H1 (cell line): Measurements from ENCODE around the gene GAS7. TPM values are rescaled to one million over a fixed set of nuclear protein-coding genes. Genes with fewer than 3 reads are reported as not detected.

Source experiments
- CTCF ChIA-PET: fragments of 300-600 bp; sonication (Branson Sonifier 250); formaldehyde crosslinking; loops from one replicate; lab custom pipeline; 2021; ENCODE audit not compliant: partially characterized antibody; lab: Charles Lee
- POLR2A ChIA-PET: fragments of 300-600 bp; sonication (Branson Sonifier 250); formaldehyde crosslinking; loops from one replicate; lab custom pipeline; 2021; ENCODE audit warnings: inconsistent platforms; ENCODE audit not compliant: partially characterized antibody; lab: Charles Lee
- DNase-seq, 2 experiments: peaks; one replicate each; pipeline versions ENCODE4 v3.0.0 to v3.0.0-alpha.2; 2010 to 2022; ENCODE audit warnings: low spot score in 2 of 2, low read depth in 1 of 2, mixed read lengths in 1 of 2
- FAIRE-seq: peaks from 2 replicates; lab custom pipeline; 2011; peaks lifted over from hg19 to GRCh38; lab: Jason Lieb, UNC
- H2AFZ ChIP-seq: 2 replicates; pipeline ENCODE4 v1.8.1; 2012; ENCODE audit warnings: low read length, inconsistent platforms
- H2AK5ac ChIP-seq: 2 replicates; pipeline ENCODE4 v1.6.1; 2013; ENCODE audit warnings: low read depth, low read length
- H2BK120ac ChIP-seq: replicated peaks from 2 replicates; pipeline ENCODE3; 2013; ENCODE audit warnings: low read depth, low read length, inconsistent platforms
- H2BK12ac ChIP-seq: 2 replicates; pipeline ENCODE4 v1.6.1; 2013; ENCODE audit warnings: low read depth, low read length
- H2BK15ac ChIP-seq: 2 replicates; pipeline ENCODE4 v1.6.1; 2013; ENCODE audit warnings: low read length
- H2BK20ac ChIP-seq: 2 replicates; pipeline ENCODE4 v1.6.1; 2013; ENCODE audit warnings: low read length
- H2BK5ac ChIP-seq: 2 replicates; pipeline ENCODE4 v1.6.1; 2013; ENCODE audit warnings: low read depth, low read length
- H3K14ac ChIP-seq: 2 replicates; pipeline ENCODE4 v1.6.1; 2013; ENCODE audit warnings: inconsistent platforms; ENCODE audit not compliant: insufficient read length
- H3K18ac ChIP-seq: 2 replicates; pipeline ENCODE4 v1.6.1; 2013; ENCODE audit warnings: low read length; ENCODE audit errors: extremely low read depth
- H3K23ac ChIP-seq: 2 replicates; pipeline ENCODE4 v1.6.1; 2013; ENCODE audit warnings: inconsistent platforms; ENCODE audit not compliant: insufficient read length
- H3K23me2 ChIP-seq: 2 replicates; pipeline ENCODE4 v1.6.1; 2013; ENCODE audit warnings: low read depth, low read length
- H3K27ac ChIP-seq: 2 replicates; pipeline ENCODE4 v1.6.1; 2011; ENCODE audit warnings: low read depth, low read length, inconsistent platforms
- H3K27me3 ChIP-seq, 4 experiments: replicated peaks in 1 of 4; 1 replicate in 1 of 4; 2 replicates in 3 of 4; pipeline versions ENCODE4 v1.6.1 to v1.8.1; 2011 to 2013; ENCODE audit warnings: low read length in 3 of 4, mild to moderate bottlenecking in 3 of 4, inconsistent platforms in 2 of 4, mixed read lengths in 2 of 4, moderate library complexity in 1 of 4; ENCODE audit not compliant: control insufficient read depth in 3 of 4, insufficient read depth in 3 of 4; ENCODE audit errors: extremely low read depth in 1 of 4
- H3K36me3 ChIP-seq, 4 experiments: 2 replicates each; pipeline versions ENCODE4 v1.6.1 to v1.8.1; 2011 to 2013; ENCODE audit warnings: mild to moderate bottlenecking in 4 of 4, low read length in 3 of 4, moderate library complexity in 2 of 4, control low read depth in 1 of 4, inconsistent platforms in 1 of 4; ENCODE audit not compliant: insufficient read depth in 4 of 4, control insufficient read depth in 2 of 4
- H3K4ac ChIP-seq: replicated peaks from 2 replicates; pipeline ENCODE3; 2013; ENCODE audit warnings: low read length, low read depth, mixed read lengths, inconsistent platforms; ENCODE audit not compliant: insufficient read length
- H3K4me1 ChIP-seq, 4 experiments: replicated peaks in 1 of 4; 1 replicate in 1 of 4; 2 replicates in 3 of 4; pipeline versions ENCODE4 v1.6.1 to v1.8.1; 2011 to 2013; ENCODE audit warnings: low read length in 3 of 4, inconsistent platforms in 2 of 4, mixed read lengths in 1 of 4; ENCODE audit not compliant: insufficient read depth in 4 of 4, control insufficient read depth in 3 of 4
- H3K4me2 ChIP-seq, 2 experiments: 2 replicates each; pipeline versions ENCODE4 v1.6.1 to v1.8.1; 2011 to 2013; ENCODE audit warnings: low read depth in 2 of 2, low read length in 2 of 2, control low read depth in 1 of 2, inconsistent platforms in 1 of 2, mild to moderate bottlenecking in 1 of 2; ENCODE audit not compliant: insufficient read depth in 1 of 2
- H3K4me3 ChIP-seq, 4 experiments: fragments of 200-600, 300-600 bp in 1 of 4; sonication (generic), shearing (Covaris generic), sonication (Bioruptor Twin) in 1 of 4; 2 replicates each; pipeline versions ENCODE4 v1.5.1 to v1.8.1; 2011 to 2016; ENCODE audit warnings: low read length in 4 of 4, low read depth in 3 of 4, control low read depth in 2 of 4, inconsistent platforms in 2 of 4, mild to moderate bottlenecking in 2 of 4, mixed read lengths in 1 of 4, moderate library complexity in 1 of 4; ENCODE audit not compliant: insufficient read depth in 2 of 4; ENCODE audit errors: extremely low read depth in 1 of 4
- H3K56ac ChIP-seq: replicated peaks from 2 replicates; pipeline ENCODE3; 2013; ENCODE audit warnings: low read depth, mild to moderate bottlenecking, mixed read lengths, low read length, inconsistent platforms; ENCODE audit not compliant: insufficient read length
- H3K79me1 ChIP-seq: 2 replicates; pipeline ENCODE4 v1.6.1; 2013; ENCODE audit warnings: low read depth, low read length, control low read depth
- H3K79me2 ChIP-seq, 2 experiments: 2 replicates each; pipeline versions ENCODE4 v1.6.1 to v1.8.1; 2012 to 2013; ENCODE audit warnings: low read length in 2 of 2, mild to moderate bottlenecking in 2 of 2, inconsistent platforms in 1 of 2; ENCODE audit not compliant: insufficient read depth in 2 of 2, control insufficient read depth in 1 of 2
- H3K9ac ChIP-seq, 4 experiments: replicated peaks in 1 of 4; 1 replicate in 1 of 4; 2 replicates in 3 of 4; pipeline versions ENCODE4 v1.6.1 to v1.8.1; 2011 to 2013; ENCODE audit warnings: low read depth in 3 of 4, low read length in 3 of 4, control low read depth in 2 of 4, mild to moderate bottlenecking in 2 of 4, moderate library complexity in 2 of 4, inconsistent platforms in 1 of 4; ENCODE audit errors: extremely low read depth in 1 of 4
- H3K9me3 ChIP-seq, 2 experiments: 2 replicates each; pipeline versions ENCODE4 v1.6.1 to v1.8.1; 2012 to 2013; ENCODE audit warnings: mild to moderate bottlenecking in 2 of 2, moderate library complexity in 2 of 2, control low read depth in 1 of 2, inconsistent platforms in 1 of 2, low read depth in 1 of 2, low read length in 1 of 2, mixed read lengths in 1 of 2; ENCODE audit not compliant: insufficient read depth in 2 of 2
- H4K20me1 ChIP-seq, 2 experiments: replicated peaks in 1 of 2; 2 replicates each; pipeline versions ENCODE3 to v1.8.1; 2011 to 2013; ENCODE audit warnings: inconsistent platforms in 2 of 2, low read length in 2 of 2, mild to moderate bottlenecking in 1 of 2; ENCODE audit not compliant: insufficient read depth in 2 of 2, control insufficient read depth in 1 of 2
- H4K5ac ChIP-seq: 2 replicates; pipeline ENCODE4 v1.6.1; 2013; ENCODE audit warnings: low read length, low read depth, mixed read lengths, inconsistent platforms; ENCODE audit not compliant: insufficient read length
- H4K8ac ChIP-seq: 2 replicates; pipeline ENCODE4 v1.8.0; 2013; ENCODE audit warnings: mild to moderate bottlenecking, moderate library complexity, low read length, inconsistent platforms; ENCODE audit not compliant: insufficient read depth; ENCODE audit errors: extremely low read depth
- H4K91ac ChIP-seq: replicated peaks from 2 replicates; pipeline ENCODE3; 2013; ENCODE audit warnings: low read length, mixed read lengths, inconsistent platforms; ENCODE audit not compliant: insufficient read length
- BCL11A ChIP-seq, 2 experiments: IDR thresholded peaks; one replicate each; pipeline ENCODE4 v1.6.1; 2011; ENCODE audit warnings: low read depth in 2 of 2, low read length in 2 of 2, mild to moderate bottlenecking in 2 of 2
- CBX5 ChIP-seq: fragments of 300-800, 300-1000 bp; sonication (generic); IDR thresholded peaks from 2 replicates; pipeline ENCODE4 v1.7.1; 2016; ENCODE audit warnings: antibody characterized with exemption, low read length, low read depth
- EZH2 ChIP-seq: fragments of 200-600 bp; sonication (generic); IDR thresholded peaks from 2 replicates; pipeline ENCODE4 v1.7.1; 2012; ENCODE audit warnings: low read depth, mild to moderate bottlenecking, moderate library complexity, low read length, inconsistent platforms; ENCODE audit not compliant: severe bottlenecking
- FOSL1 ChIP-seq: IDR thresholded peaks from 2 replicates; pipeline ENCODE4 v1.6.1; 2011; ENCODE audit warnings: mild to moderate bottlenecking, low read depth, low read length, moderate library complexity; ENCODE audit not compliant: insufficient read depth
- HDAC6 ChIP-seq: IDR thresholded peaks from one replicate; pipeline ENCODE4 v1.7.1; 2012; ENCODE audit warnings: low read depth, mild to moderate bottlenecking, inconsistent platforms, low read length, moderate library complexity
- MAX ChIP-seq: IDR thresholded peaks from 2 replicates; pipeline ENCODE4 v1.6.1; 2012; ENCODE audit warnings: inconsistent platforms
- RAD21 ChIP-seq, 2 experiments: IDR thresholded peaks in 1 of 2; conservative IDR thresholded peaks in 1 of 2; 2 replicates each; pipeline ENCODE4 v1.6.1; 2011; ENCODE audit warnings: low read depth in 2 of 2, low read length in 2 of 2, improper control_type of control experiment in 1 of 2, inconsistent platforms in 1 of 2, mild to moderate bottlenecking in 1 of 2, moderate library complexity in 1 of 2
- WGBS, 2 experiments: shearing (Covaris generic) in 1 of 2; methylation state at CpG; one replicate each; pipeline versions ENCODE4 v1.1.6 to v1.1.7; 2013 to 2015; ENCODE audit warnings: low lambda C conversion rate in 2 of 2, mixed read lengths in 2 of 2, inconsistent platforms in 1 of 2, low coverage in 1 of 2, missing lambda C conversion rate in 1 of 2; ENCODE audit not compliant: insufficient replicate concordance in 2 of 2, insufficient coverage in 1 of 2, insufficient read length in 1 of 2; ENCODE audit errors: extremely low coverage in 1 of 2, missing lambda C conversion rate in 1 of 2; 5-methylcytosine and 5-hydroxymethylcytosine counted together
- polyA plus RNA-seq, 7 experiments: library from polyadenylated mRNA; depleted of rRNA in 3 of 7; stranded (reverse) in 5 of 7; unstranded in 2 of 7; fragments of >200 nt in 5 of 7; fragments of 200-250 nt in 2 of 7; gene quantifications; 1 replicate in 5 of 7; 2 replicates in 1 of 7; 4 replicates in 1 of 7; pipeline versions ENCODE4 v1.2.1 to v1.2.3, GENCODE V29; 2011 to 2013; ENCODE audit warnings: missing spikeins in 2 of 7, mixed read lengths in 2 of 7
- total RNA-seq: library from RNA; stranded (reverse); fragmentation: NEBNext Ultra II Directional; extraction: Animal tissue kit (Norgen Biotek cat#: 25700); gene quantifications from 2 replicates; pipeline ENCODE4 v1.2.1, GENCODE V29; 2021
- TF ChIP-seq, protein P1 (sequence below), 3 experiments: IDR thresholded peaks; 1 replicate in 2 of 3; 2 replicates in 1 of 3; pipeline versions ENCODE4 v1.5.1 to v1.6.1; 2011; ENCODE audit warnings: low read length in 3 of 3, mild to moderate bottlenecking in 3 of 3, inconsistent platforms in 2 of 3, low read depth in 1 of 3, moderate library complexity in 1 of 3; ENCODE audit not compliant: insufficient read depth in 1 of 3; ENCODE audit errors: control extremely low read depth in 1 of 3

Gene GAS7
- total and polyA plus RNA-seq, 2 of the 8 experiments (the other 6 are each of a cell fraction or from before 2014, with no cell fraction given), result 5.0 to 14.5 TPM

GRCh38 chr17:9924735-9925191 lies 273.6 kb downstream of the GAS7 start:
- ChIA-PET CTCF (interaction anchor here (0.6 to 8.4 kb wide), 28 partner anchors 10 to 692 kb away, joined by 3 to 130 read pairs (median 4); partner anchors contain the start of gene RCVRN), POLR2A (interaction anchor here (1.2 kb wide), 1 partner anchor 34 kb away, joined by 3 read pairs; no protein-coding TSS in a partner anchor)
- Histone ChIP-seq H2AFZ (no peak overlapping the region), H3K36me3 (no peaks in the 10 kb centered on the region), H2BK20ac (no peak overlapping the region), H3K9ac (no peak overlapping the region), H3K79me2 (no peaks in the 10 kb centered on the region), H3K27me3 (no peaks in the 10 kb centered on the region), H3K4me2 (no peak overlapping the region), H3K23me2 (no peaks in the 10 kb centered on the region), H3K56ac (no peak overlapping the region), H4K20me1 (no peaks in the 10 kb centered on the region), H2BK15ac (no peak overlapping the region), H2BK5ac (no peak overlapping the region), H2BK120ac (no peak overlapping the region), H3K23ac (no peak overlapping the region), H2AK5ac (no peak overlapping the region), H3K14ac (no peak overlapping the region), H3K4me1 (peaks cover 0 to 4% (median 0%) of the 10 kb centered on the region in 4 experiments; a peak in 1 of 7 replicates), H3K4me3 (no peak overlapping the region), H2BK12ac (no peak overlapping the region), H3K9me3 (no peaks in the 10 kb centered on the region), H4K8ac (peak overlapping the region; percentile 47; the same call in 1 of the 2 replicates), H3K4ac (no peak overlapping the region), H3K27ac (no peak overlapping the region), H4K5ac (no peak overlapping the region), H3K18ac (no peak overlapping the region), H4K91ac (no peak overlapping the region), H3K79me1 (no peaks in the 10 kb centered on the region)
- 62% methylated on average over 6 of the region's 6 CpGs; no CpG with 5 or more reads in 1 of the 2 experiments for WGBS, 2 experiments
- DNase-seq (no peak), FAIRE-seq (peak; percentile 99)
- TF ChIP-seq EZH2, result no peak
- TF ChIP-seq FOSL1, result no peak
- no peak for TF ChIP-seq MAX
- TF ChIP-seq BCL11A (IDR thresholded peaks at IDR 0.05; ENCODE audit: low read depth in 2 of 2, low read length in 2 of 2), result no peak
- TF ChIP-seq RAD21 (IDR thresholded peaks at IDR 0.05 in 1 of 2, conservative IDR thresholded peaks at IDR 0.05 in 1 of 2; ENCODE audit: low read depth in 2 of 2, low read length in 2 of 2), result peak; percentile 93 to 96
- TF ChIP-seq, protein P1, sequence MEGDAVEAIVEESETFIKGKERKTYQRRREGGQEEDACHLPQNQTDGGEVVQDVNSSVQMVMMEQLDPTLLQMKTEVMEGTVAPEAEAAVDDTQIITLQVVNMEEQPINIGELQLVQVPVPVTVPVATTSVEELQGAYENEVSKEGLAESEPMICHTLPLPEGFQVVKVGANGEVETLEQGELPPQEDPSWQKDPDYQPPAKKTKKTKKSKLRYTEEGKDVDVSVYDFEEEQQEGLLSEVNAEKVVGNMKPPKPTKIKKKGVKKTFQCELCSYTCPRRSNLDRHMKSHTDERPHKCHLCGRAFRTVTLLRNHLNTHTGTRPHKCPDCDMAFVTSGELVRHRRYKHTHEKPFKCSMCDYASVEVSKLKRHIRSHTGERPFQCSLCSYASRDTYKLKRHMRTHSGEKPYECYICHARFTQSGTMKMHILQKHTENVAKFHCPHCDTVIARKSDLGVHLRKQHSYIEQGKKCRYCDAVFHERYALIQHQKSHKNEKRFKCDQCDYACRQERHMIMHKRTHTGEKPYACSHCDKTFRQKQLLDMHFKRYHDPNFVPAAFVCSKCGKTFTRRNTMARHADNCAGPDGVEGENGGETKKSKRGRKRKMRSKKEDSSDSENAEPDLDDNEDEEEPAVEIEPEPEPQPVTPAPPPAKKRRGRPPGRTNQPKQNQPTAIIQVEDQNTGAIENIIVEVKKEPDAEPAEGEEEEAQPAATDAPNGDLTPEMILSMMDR (IDR thresholded peaks at IDR 0.05; ENCODE audit: control extremely low read depth in 1 of 3, insufficient read depth in 1 of 3, low read depth in 1 of 3, low read length in 3 of 3), result peak in 2 of 3 experiments; percentile 79 to 84; a peak in 3 of 4 replicates
- TF ChIP-seq HDAC6, result no peak
- no peak for TF ChIP-seq CBX5
